MM.1S (cell line): Measurements from ENCODE around the gene STYK1.

Experiments
- DNase-seq: peaks from one replicate; pipeline ENCODE4 v3.0.0-alpha.2; 2015
- H2AFZ ChIP-seq: fragments of 300-600 bp; sonication (generic); 2 replicates; pipeline ENCODE4 v1.6.0; 2016; ENCODE audit warnings: antibody characterized with exemption, low read length
- H3F3A ChIP-seq: fragments of 300-600 bp; sonication (generic); 2 replicates; pipeline ENCODE4 v1.6.1; 2016; ENCODE audit warnings: mild to moderate bottlenecking, antibody characterized with exemption, low read length, moderate library complexity, mixed read lengths; ENCODE audit not compliant: insufficient read depth
- H3K27ac ChIP-seq: fragments of 300-600 bp; sonication (generic); 2 replicates; pipeline ENCODE4 v1.5.1; 2016; ENCODE audit warnings: mild to moderate bottlenecking, low read length
- H3K27me3 ChIP-seq: fragments of 300-600 bp; sonication (generic); replicated peaks from 2 replicates; pipeline ENCODE4 v1.6.0; 2016; ENCODE audit warnings: low read length; ENCODE audit not compliant: insufficient read depth
- H3K36me3 ChIP-seq: fragments of 300-600 bp; sonication (generic); replicated peaks from 2 replicates; pipeline ENCODE4 v1.6.1; 2016; ENCODE audit warnings: mild to moderate bottlenecking, low read length, mixed read lengths; ENCODE audit not compliant: insufficient read depth
- H3K4me1 ChIP-seq: fragments of 300-600 bp; sonication (generic); 2 replicates; pipeline ENCODE4 v1.6.1; 2016; ENCODE audit warnings: low read length, mixed read lengths
- H3K4me2 ChIP-seq: fragments of 300-600 bp; sonication (generic); 2 replicates; pipeline ENCODE4 v1.6.0; 2016; ENCODE audit warnings: low read depth, low read length
- H3K4me3 ChIP-seq: fragments of 300-600 bp; sonication (generic); 2 replicates; pipeline ENCODE4 v1.5.1; 2016; ENCODE audit warnings: low read length, mixed read lengths
- H3K79me2 ChIP-seq: fragments of 300-600 bp; sonication (generic); 2 replicates; pipeline ENCODE4 v1.6.1; 2016; ENCODE audit warnings: mixed run types, low read length, mixed read lengths
- H3K9ac ChIP-seq: fragments of 300-600 bp; sonication (generic); 2 replicates; pipeline ENCODE4 v1.6.1; 2016; ENCODE audit warnings: low read length, mixed read lengths
- H3K9me2 ChIP-seq: fragments of 300-600 bp; sonication (generic); replicated peaks from 2 replicates; pipeline ENCODE4 v1.6.1; 2016; ENCODE audit warnings: mild to moderate bottlenecking, low read length, mixed read lengths; ENCODE audit not compliant: insufficient read depth
- H3K9me3 ChIP-seq: fragments of 300-600 bp; sonication (generic); replicated peaks from 2 replicates; pipeline ENCODE4 v1.6.1; 2016; ENCODE audit warnings: mild to moderate bottlenecking, low read length, mixed read lengths; ENCODE audit not compliant: insufficient read depth
- H4K20me1 ChIP-seq: fragments of 300-600 bp; sonication (generic); 2 replicates; pipeline ENCODE4 v1.6.1; 2016; ENCODE audit warnings: mild to moderate bottlenecking, low read length, moderate library complexity, mixed read lengths; ENCODE audit not compliant: insufficient read depth
- CTCF ChIP-seq: fragments of 300-600 bp; sonication (generic); IDR thresholded peaks from 2 replicates; pipeline ENCODE4 v1.5.1; 2016; ENCODE audit warnings: antibody characterized with exemption, low read length, mixed read lengths
- EZH2 ChIP-seq: fragments of 300-600 bp; sonication (generic); optimal IDR thresholded peaks from 2 replicates; pipeline ENCODE3; 2017; ENCODE audit warnings: low read depth, mild to moderate bottlenecking, antibody characterized with exemption, low read length, mixed read lengths
- EZH2phosphoT487 ChIP-seq: fragments of 300-600 bp; sonication (generic); IDR thresholded peaks from 2 replicates; pipeline ENCODE4 v1.6.1; 2018; ENCODE audit warnings: antibody characterized with exemption, low read length

STYK1 gene

DNA sequence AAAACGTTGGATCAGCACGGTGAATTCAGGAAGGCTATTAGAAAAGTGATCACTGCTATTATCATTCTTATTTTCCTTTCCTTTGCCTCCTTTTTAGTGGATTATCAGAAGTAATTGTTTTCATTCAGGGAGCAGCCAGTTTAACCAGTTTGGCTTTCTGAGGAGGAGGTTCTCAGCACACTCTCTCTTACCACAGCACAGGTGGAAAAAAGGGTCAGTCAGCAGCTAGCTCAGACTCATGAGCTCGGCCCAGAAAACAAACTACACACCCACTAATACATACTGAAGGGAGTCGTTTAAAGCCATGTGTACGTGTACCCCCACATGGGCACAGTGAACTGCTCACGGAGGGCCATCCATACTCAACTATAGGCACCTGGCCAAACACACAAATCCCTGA is 37.2 kb downstream of the STYK1 start:
- DNase-seq, result no peak
- H3K79me2 ChIP-seq, result no peaks in the 10 kb centered on the region
- no peak overlapping the region for H2AFZ ChIP-seq
- H3K27me3 ChIP-seq, result no peaks in the 10 kb centered on the region
- no peak overlapping the region for H3K9ac ChIP-seq
- no peak overlapping the region for H3K27ac ChIP-seq
- no peaks in the 10 kb centered on the region for H4K20me1 ChIP-seq
- TF ChIP-seq EZH2phosphoT487 (no peak), CTCF (no peak), EZH2 (no peak)
- H3K9me2 ChIP-seq, result no peaks in the 10 kb centered on the region
- no peaks in the 10 kb centered on the region for H3K36me3 ChIP-seq
- no peaks in the 10 kb centered on the region for H3K9me3 ChIP-seq
- H3F3A ChIP-seq, result no peaks in the 10 kb centered on the region
- H3K4me1 ChIP-seq, result no peaks in the 10 kb centered on the region
- no peak overlapping the region for H3K4me3 ChIP-seq
- no peak overlapping the region for H3K4me2 ChIP-seq

GRCh38 chr12:10636124-10636523 is 37.7 kb downstream of the STYK1 start:
- no peak overlapping the region for H2AFZ ChIP-seq
- H3K4me2 ChIP-seq, result no peak overlapping the region

GRCh38 chr12:10635306-10635705 is 38.5 kb downstream of the STYK1 start:
- Histone ChIP-seq H3K27me3 (no peaks in the 10 kb centered on the region), H3K27ac (no peak overlapping the region), H3K9ac (no peak overlapping the region), H3K4me3 (no peak overlapping the region), H3K4me2 (no peak overlapping the region), H2AFZ (no peak overlapping the region), H3K9me2 (no peaks in the 10 kb centered on the region), H4K20me1 (no peaks in the 10 kb centered on the region), H3K79me2 (no peaks in the 10 kb centered on the region), H3K36me3 (no peaks in the 10 kb centered on the region), H3K4me1 (no peaks in the 10 kb centered on the region), H3F3A (no peaks in the 10 kb centered on the region), H3K9me3 (no peaks in the 10 kb centered on the region)
- DNase-seq, result no peak
- TF ChIP-seq CTCF (no peak), EZH2phosphoT487 (no peak), EZH2 (no peak)

More at GRCh38 chr12:10636124-10636523, 37.7 kb downstream of the STYK1 start:
- no peaks in the 10 kb centered on the region for H3K79me2 ChIP-seq
- DNase-seq, result no peak
- H3F3A ChIP-seq, result no peaks in the 10 kb centered on the region
- H3K9me3 ChIP-seq, result no peaks in the 10 kb centered on the region
- no peak for TF ChIP-seq EZH2phosphoT487
- no peak for TF ChIP-seq EZH2
- TF ChIP-seq CTCF, result no peak
- no peaks in the 10 kb centered on the region for H3K27me3 ChIP-seq
- no peak overlapping the region for H3K4me3 ChIP-seq
- no peak overlapping the region for H3K27ac ChIP-seq
- no peaks in the 10 kb centered on the region for H4K20me1 ChIP-seq
- H3K36me3 ChIP-seq, result no peaks in the 10 kb centered on the region
- no peak overlapping the region for H3K9ac ChIP-seq
- no peaks in the 10 kb centered on the region for H3K9me2 ChIP-seq
- H3K4me1 ChIP-seq, result no peaks in the 10 kb centered on the region
